ENCODE data around the gene EMC1.
A peak's percentile ranks its signal among the peaks of the same experiment; 100 is the strongest.
"Not testable (repeated sequence)": the region's sequence is repeated elsewhere in the genome, so short reads cannot be mapped to it uniquely, and the experiment has no call there.

EMC1 gene

DNA sequence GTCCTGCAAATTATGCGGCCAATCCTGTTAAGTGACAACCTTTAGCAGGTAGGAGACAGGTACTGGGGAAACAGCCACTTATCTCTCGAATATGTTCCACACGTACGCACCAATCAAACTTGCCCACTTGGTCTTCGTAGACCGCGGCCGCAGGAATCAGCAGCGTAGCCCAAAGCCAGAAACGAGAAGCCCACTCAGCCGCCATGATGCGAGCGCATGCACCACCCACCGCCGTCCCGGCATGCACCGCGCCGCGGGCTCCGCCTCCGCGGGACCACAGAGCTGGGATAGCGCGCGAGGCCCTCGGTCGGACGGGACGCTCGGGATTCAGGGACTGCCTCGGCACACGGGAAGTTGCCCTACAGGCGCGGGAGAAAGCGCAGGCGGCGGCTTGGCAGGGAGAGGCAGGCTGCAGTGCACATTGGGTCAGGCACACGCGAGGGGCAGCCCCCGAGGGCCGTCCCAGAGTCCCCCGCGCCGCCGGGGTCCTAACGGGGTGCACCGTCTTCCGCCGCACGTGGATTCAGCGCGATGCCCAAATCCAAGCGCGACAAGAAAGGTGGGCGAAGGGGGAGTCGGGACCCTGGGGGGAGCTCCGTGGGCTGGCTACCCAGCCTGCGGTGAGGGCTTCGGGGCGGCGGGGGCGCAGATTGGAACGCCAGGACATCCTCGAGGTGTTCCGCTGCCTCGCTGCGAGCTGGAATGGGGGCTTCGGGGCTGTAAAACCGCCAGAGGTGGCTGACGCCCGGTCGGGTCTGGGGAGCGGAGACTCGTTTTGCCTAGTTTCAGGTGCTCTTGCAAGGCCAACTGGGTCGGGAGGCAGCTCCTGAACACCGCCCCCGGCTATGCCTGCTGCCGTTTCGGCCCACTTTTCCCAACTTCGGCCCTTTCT lies at the start of gene EMC1, which contains the start of gene MRTO4:
TSS of gene EMC1 (minus strand) at position 220 of the 892 bp plus-strand sequence. CDS start at position 205, 15 bp downstream.
TSS of gene MRTO4 (plus strand) at position 501 of the 892 bp plus-strand sequence. CDS start at position 532, 31 bp downstream.
- peak; percentile 78 for DNase-seq

DNA sequence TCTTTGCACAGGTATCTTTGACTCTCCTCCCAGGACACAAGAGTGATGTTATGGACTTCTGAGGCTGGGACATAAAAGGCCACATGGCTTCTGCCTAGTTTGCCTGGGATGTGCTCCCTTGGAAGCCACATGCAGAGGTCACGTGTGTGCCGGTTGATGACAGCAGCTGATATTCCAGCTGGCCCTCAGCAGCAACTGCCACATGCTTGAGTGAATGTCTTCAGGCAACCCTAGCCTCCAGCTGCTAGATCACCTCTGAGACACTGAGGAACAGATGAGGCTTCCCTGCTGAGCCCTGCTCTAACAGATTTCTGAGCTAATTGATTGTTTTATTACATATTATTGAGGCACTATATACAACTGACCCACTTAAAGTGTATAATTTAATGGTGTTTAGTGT lies 48.9 kb upstream of the EMC1 start:
- DNase-seq: no peak

DNA sequence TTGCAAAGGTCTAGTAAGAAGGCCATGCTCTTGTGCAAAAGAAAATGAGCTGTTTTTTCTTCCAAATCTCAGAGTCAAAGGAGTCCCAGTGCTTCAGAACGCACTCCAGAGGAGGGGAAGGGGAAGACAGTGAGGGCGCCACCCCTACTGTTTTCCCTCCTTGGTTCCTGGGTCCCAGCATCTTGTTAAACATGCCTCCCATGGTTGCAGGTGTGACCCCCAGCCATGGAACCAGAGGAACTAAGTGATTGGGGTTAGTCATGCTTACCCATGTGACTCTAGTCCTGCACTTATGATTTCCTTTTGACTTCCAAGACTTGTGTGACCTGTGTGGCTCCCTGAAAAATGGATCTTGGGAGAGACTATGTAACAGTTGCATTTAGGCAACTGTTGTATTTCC lies 43.3 kb upstream of the EMC1 start:
- no peak for DNase-seq

DNA sequence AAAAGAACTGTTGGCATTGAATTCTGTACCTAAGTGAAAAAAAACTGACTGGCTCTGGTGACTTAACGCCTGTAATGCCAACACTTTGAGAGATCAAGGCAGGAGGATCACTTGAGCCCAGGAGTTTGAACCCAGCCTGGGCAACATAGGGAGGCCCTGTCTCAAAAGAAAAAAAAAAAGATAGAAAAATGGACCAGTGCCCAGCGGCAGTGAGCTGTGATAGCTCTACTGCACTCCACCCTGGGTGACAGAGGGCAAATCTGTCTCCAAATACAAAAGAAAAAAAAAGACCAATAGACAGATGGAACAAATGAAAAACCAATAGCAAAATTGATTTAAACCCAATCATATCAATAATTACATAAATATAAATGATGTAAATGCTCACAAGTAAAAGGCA lies 37.9 kb upstream of the EMC1 start:
- no peak for DNase-seq

DNA sequence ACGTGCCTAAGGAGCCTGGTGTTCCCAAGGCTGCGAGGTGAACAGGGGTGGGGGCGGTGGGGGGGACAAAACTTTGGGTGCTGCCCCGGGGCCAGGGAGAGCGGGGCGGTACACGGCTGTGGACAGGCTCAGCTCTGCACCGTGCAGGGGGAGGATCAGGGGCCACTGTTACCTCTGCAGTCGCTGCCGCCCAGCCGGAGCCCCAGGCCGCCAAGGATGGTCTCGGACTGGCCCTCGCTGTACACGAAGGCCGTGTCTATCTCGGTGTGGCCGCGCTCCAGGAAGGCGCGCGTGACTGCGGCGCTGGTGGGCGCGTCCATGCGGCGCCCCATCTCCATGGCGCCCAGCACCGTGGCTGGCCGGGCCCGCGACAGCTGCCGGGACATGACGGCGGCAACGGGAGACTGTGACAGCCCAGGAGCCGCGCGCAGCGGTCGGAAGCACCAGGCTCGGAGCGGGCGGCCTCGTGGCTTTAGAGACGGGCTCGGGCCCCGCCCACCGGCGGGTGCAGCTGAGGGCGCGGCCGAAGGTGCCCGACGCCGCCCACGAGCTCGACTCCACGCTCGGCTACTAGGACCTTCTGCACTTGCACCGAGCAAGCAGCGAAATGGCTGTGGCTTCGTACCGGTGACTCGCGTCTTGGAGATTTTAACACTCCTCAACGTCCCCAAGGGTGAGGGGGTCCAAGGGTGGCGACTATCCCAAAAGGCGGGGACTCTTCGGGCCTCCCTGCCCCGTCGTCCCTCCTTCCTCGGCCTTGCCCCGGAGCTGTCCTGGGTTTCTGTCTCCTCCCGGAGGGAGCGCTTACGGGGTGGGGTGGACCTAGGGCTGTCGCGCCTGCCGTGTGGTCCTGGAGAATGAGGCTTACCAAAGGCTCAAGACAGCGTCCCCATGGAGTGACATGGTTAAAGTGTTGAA lies 37.3 kb upstream of the EMC1 start, which contains the start of gene AKR7A3:
TSS of gene AKR7A3 (minus strand) at position 447 of the 918 bp plus-strand sequence. CDS start at position 386, 61 bp downstream.
- DNase-seq: not testable (repeated sequence)

DNA sequence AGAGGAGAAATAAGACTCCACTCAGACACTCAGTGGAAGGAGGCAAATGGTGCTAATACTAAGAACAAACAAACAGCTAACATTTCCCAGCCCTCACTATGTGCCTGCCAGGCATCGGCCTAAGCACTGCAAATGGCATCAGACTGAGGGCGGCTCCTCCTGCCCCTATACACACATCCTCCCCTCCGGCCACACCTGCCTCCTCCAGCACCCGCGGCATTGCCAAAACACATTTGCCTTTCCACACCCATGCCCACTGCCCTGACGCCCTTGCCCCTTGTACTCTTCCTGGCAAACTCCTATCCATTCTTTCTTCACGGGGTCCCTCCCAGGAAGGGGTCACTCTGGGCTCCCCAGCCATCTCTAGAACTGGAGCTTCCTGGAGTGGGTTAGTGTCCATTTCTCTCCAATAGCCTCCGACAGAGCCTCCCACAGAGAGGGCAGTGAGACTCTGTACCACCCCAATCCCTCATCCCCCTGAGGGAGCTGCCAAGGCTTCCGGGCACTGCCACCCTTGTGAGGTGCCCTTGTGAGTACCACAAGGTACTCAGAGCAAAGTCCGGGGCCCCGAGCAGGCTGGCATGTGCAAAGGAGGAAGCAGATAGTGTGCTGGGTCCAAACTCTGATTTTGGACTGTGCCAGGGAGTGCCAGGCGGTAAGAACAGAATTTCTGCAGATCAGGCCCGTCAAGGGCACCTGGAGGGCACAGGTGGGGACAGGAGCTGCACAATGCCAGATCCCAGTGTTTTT lies 36.3 kb upstream of the EMC1 start:
- no peak for DNase-seq

DNA sequence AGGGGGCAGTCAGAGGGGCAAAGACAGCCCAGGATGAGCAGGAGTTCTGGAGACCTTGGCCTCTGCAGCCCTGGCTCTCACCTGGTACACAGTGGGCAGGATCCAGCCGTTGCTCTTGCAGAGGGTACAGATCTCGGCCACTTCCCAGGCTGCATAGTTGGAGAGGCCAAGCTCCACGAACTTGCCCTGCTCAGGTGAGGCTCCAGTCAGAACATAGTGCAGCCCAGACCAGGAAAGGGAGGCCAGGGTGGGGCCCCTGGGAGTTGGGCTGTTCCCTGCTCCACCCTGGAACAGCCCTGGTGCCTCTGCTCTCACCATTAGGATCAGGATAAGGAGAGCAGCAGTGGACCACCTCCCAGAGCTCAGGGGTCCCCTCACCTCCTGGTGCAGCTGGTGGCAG lies 34.5 kb upstream of the EMC1 start:
- DNase-seq: not testable (repeated sequence)

DNA sequence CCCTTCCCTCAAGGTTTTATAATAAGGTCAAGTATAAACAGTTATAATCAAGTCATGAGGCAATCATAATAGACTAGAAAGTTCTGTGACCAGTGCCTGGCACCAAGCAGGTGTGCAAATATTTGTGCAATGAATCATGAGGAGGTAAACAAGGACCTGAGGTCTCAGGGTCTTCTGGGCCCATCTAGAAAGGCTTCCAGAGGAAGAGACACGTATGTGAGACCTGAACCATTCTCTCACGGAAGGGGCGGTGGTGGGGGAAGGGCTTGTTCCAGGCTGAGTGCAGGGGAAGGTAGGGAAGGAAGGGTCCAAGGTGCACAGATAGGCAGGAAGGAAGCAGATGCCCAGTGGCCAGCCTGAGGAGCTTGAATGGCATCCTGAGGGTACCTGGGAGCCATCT lies 34.0 kb upstream of the EMC1 start:
- not testable (repeated sequence) for DNase-seq

DNA sequence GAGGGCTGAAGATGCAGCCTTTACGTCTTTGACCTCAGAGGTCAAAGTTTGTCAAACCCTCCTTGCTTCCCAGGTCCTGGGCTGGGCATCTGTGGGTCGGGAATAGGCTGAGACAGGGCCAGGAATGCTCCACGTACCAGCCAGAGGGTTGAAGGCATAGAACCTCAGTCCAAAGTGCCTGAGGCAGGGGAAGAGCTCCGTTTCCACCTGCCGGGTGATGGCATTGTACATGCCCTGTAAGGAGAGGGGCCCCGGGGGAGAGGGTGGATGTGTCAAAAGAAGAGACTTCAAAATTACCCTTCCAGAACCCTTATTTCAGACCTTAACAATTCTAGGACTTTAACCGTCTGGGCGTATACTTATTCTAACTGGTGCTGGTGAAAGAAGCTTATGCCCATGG lies 33.6 kb upstream of the EMC1 start:
- no peak for DNase-seq

DNA sequence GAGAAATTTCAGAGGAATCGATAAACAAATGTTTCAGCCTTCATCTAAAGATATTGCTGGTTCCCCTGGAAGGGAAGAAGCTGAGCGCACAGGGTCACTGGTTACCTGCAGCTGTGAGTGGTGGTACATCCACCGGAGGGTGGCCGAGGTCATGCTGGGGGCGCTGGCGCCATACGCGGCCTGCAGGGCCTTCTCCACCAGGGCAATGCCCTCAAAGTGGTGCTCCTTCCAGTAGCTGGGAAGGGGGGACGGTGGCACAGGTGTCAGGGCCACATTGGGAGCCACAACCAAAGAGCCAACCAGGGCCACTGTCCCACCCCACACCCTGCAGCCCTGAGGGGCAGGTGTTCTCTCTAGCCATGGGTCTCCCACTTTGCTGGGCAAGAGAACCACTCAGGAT lies 32.6 kb upstream of the EMC1 start:
- no peak for DNase-seq

DNA sequence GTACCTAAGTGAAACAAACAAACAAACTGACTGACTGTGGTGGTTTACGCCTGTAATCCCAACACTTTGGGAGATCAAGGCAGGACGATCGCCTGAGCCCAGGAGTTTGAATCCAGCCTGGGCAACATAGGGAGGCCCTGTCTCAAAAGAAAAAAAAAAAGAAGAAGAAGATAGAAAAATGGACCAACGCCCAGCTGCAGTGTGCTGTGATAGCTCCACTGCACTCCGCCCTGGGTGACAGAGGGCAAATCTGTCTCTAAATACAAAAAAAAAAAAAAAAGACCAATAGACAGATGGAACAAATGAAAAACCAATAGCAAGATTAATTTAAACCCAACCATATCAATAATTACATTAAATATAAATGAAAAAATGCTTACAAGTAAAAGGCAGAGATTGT lies 23.3 kb upstream of the EMC1 start:
- DNase-seq: no peak

DNA sequence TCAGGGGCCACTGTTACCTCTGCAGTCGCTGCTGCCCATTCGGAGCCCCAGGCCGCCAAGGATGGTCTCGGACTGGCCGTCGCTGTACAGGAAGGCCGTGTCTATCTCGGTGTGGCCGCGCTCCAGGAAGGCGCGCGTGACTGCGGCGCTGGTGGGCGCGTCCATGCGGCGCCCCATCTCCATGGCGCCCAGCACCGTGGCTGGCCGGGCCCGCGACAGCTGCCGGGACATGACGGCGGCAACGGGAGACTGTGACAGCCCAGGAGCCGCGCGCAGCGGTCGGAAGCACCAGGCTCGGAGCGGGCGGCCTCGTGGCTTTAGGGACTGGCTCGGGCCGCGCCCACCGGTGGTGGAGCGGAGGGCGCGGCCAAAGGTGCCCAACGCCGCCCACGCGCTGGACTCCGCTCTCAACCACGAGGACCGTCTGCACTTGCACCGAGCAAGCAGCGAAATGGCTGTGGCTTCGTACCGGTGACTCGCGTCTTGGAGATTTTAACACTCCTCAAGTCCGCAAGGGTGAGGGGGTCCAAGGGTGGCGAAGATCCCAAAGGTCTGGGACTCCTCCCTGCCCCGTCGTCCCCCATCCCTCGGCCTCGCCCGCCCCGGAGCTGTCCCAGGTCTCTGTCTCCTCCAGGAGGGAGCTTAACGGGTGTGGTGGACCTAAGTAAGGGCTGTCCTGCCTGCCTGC lies 22.7 kb upstream of the EMC1 start:
- DNase-seq: not testable (repeated sequence)

DNA sequence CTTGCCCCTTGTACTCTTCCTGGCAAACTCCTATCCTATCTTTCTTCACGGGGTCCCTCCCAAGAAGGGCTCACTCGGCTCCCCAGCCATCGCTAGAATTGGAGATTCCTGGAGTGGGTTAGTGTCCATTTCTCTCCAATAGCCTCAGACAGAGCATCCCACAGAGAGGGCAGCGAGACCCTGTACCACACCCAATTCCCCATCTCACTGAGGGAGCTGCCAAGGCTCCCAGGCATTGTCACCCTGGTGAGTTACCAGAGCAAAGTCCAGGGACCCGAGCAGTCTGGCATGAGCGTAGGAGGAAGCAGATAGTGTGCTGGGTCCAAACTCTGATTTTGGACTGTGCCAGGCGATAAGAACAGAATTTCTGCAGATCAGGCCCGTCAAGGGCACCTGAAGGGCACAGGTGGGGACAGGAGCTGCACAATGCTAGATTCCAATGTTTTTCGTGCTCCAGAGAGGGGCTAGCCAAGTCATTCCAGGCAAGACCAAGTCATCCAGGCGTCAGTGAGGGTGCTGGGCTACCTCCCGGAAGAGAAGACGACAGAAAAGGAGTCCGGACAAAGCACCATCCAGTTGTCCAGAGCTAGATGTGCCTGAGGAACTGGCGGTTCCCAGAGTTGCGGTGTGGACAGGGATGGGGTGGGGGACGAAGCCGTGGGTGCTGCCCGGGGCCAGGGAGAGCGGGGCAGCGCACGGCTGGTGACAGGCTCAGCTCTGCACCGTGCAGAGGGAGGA lies 22.0 kb upstream of the EMC1 start:
- DNase-seq: no peak

DNA sequence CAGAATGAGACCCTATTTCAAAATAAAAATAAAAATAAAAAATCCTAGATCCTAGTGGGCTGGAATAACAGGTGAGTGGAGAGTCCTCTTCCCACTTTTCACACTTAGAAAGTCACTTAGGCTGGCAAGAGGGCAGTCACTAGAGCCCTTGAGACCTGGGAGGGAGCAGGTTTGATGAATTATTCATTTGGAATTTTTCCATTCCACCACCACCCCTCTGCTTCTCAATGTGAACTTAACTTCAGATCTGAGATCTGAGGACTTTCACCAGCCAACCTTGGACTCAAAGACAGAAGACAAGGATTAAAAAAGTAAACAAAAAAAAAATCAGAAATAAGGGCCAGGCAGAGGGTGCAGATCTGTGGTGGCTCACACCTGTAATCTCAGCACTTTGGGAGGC lies 20.7 kb upstream of the EMC1 start:
- no peak for DNase-seq

DNA sequence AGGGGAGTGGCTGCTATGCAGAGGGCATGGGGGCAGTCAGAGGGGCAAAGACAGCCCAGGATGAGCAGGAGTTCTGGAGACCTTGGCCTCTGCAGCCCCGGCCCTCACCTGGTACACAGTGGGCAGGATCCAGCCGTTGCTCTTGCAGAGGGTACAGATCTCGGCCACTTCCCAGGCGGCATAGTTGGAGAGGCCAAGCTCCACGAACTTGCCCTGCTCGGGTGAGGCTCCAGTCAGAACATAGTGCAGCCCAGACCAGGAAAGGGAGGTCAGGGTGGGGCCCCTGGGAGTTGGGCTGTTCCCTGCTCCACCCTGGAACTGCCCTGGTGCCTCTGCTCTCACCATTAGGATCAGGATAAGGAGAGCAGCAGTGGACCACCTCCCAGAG lies 19.0 kb upstream of the EMC1 start:
- not testable (repeated sequence) for DNase-seq

DNA sequence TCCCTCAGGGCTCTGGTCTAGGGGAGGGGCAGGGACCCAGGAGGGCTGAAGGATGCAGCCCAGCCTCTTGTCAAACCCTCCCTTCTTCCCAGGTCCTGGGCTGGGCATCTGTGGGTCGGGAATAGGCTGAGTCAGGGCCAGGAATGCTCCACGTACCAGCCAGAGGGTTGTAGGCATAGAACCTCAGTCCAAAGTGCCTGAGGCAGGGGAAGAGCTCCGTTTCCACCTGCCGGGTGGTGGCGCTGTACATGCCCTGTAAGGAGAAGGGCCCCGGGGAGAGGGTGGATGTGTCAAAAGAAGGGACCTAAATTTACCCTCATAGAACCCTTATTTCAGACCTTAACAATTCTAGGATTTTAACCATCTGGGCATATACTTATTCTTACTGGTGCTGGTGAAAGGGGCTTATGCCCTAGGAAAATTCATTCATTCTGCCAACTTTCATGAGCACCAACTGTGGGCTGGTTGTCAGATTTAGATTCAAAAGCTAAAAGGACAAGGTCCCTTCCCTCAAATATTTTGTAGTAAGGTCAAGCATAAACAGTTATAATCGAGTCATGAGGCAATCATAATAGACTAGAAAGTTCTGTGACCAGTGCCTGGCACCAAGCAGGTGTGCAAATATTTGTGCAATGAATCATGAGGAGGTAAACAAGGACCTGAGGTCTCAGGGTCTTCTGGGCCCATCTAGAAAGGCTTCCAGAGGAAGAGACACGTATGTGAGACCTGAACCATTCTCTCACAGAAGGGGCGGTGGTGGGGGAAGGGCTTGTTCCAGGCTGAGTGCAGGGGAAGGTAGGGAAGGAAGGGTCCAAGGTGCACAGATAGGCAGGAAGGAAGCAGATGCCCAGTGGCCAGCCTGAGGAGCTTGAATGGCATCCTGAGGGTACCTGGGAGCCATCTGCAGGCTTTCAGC lies 18.4 kb upstream of the EMC1 start:
- DNase-seq: not testable (repeated sequence)

DNA sequence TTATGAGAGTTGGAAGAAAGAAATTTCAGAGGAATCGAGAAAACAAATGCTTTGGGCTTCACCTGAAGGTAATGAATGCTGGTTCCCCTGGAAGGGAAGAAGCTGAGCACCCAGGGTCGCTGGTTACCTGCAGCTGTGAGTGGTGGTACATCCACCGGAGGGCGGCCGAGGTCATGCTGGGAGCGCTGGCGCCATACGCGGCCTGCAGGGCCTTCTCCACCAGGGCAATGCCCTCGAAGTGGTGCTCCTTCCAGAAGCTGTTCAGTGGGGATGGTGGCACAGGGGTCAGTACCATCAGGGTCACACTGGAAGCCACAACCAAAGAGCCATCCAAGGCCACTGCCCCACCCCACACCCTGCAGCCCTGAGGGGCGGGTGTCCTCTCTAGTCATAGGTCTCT lies 17.1 kb upstream of the EMC1 start:
- DNase-seq: no peak

DNA sequence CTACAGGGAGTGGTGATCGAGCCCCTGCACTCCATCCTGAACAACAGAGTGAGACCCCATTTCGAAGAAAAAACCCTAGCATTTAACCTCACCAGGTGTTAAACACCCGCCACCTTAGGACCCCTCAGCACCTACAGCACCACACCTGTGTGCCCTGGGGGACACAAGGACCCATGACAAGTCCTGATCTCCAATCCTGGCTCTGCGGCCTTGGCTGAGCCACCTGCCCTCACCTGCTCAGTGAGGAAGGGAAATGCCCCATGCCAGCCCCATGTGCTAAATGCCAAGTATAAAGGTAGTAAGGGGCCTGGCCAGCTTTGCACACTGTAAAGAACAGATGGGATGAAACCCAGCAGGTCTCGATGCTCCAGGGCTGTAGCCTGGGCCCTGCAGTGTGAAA lies 11.4 kb upstream of the EMC1 start:
- no peak for DNase-seq

DNA sequence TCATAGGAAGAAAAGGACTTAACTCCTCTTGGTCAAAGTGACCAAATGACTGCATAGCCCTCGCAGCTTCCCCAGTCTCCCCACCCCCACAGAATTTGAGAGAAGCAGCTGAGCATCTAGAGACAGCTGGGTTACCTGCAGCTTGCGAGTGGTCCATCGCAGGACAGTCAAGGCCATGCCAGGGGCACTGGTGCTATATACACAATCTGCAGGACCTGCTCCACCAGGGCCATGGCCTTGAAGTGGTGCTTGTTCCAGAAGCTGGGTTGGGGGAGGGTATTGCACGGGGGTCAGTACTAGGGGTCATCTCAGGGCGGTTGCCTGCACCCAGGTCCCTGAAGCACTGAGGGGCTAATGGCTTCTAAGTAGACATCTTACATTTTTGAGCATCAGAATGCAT lies 10.7 kb upstream of the EMC1 start:
- no peak for DNase-seq
